H1 (cell line): ENCODE data around the gene SLC25A11. TPM values are rescaled to one million over a fixed set of nuclear protein-coding genes. Genes with fewer than 3 reads are reported as not detected.
A peak's percentile ranks its signal among the peaks of the same experiment; 100 is the strongest.

Source experiments
- CTCF ChIA-PET: fragments of 300-600 bp; sonication (Branson Sonifier 250); formaldehyde crosslinking; loops from one replicate; lab custom pipeline; 2021; ENCODE audit not compliant: partially characterized antibody; lab: Charles Lee
- POLR2A ChIA-PET: fragments of 300-600 bp; sonication (Branson Sonifier 250); formaldehyde crosslinking; loops from one replicate; lab custom pipeline; 2021; ENCODE audit warnings: inconsistent platforms; ENCODE audit not compliant: partially characterized antibody; lab: Charles Lee
- DNase-seq, 2 experiments: peaks; one replicate each; pipeline versions ENCODE4 v3.0.0 to v3.0.0-alpha.2; 2010 to 2022; ENCODE audit warnings: low spot score in 2 of 2, low read depth in 1 of 2, mixed read lengths in 1 of 2
- FAIRE-seq: peaks from 2 replicates; lab custom pipeline; 2011; peaks lifted over from hg19 to GRCh38; lab: Jason Lieb, UNC
- H2AFZ ChIP-seq: 2 replicates; pipeline ENCODE4 v1.8.1; 2012; ENCODE audit warnings: low read length, inconsistent platforms
- H2AK5ac ChIP-seq: 2 replicates; pipeline ENCODE4 v1.6.1; 2013; ENCODE audit warnings: low read depth, low read length
- H2BK120ac ChIP-seq: replicated peaks from 2 replicates; pipeline ENCODE3; 2013; ENCODE audit warnings: low read depth, low read length, inconsistent platforms
- H2BK12ac ChIP-seq: 2 replicates; pipeline ENCODE4 v1.6.1; 2013; ENCODE audit warnings: low read depth, low read length
- H2BK15ac ChIP-seq: 2 replicates; pipeline ENCODE4 v1.6.1; 2013; ENCODE audit warnings: low read length
- H2BK20ac ChIP-seq: 2 replicates; pipeline ENCODE4 v1.6.1; 2013; ENCODE audit warnings: low read length
- H2BK5ac ChIP-seq: 2 replicates; pipeline ENCODE4 v1.6.1; 2013; ENCODE audit warnings: low read depth, low read length
- H3K14ac ChIP-seq: 2 replicates; pipeline ENCODE4 v1.6.1; 2013; ENCODE audit warnings: inconsistent platforms; ENCODE audit not compliant: insufficient read length
- H3K18ac ChIP-seq: 2 replicates; pipeline ENCODE4 v1.6.1; 2013; ENCODE audit warnings: low read length; ENCODE audit errors: extremely low read depth
- H3K23ac ChIP-seq: 2 replicates; pipeline ENCODE4 v1.6.1; 2013; ENCODE audit warnings: inconsistent platforms; ENCODE audit not compliant: insufficient read length
- H3K23me2 ChIP-seq: 2 replicates; pipeline ENCODE4 v1.6.1; 2013; ENCODE audit warnings: low read depth, low read length
- H3K27ac ChIP-seq: 2 replicates; pipeline ENCODE4 v1.6.1; 2011; ENCODE audit warnings: low read depth, low read length, inconsistent platforms
- H3K27me3 ChIP-seq, 4 experiments: replicated peaks in 1 of 4; 1 replicate in 1 of 4; 2 replicates in 3 of 4; pipeline versions ENCODE4 v1.6.1 to v1.8.1; 2011 to 2013; ENCODE audit warnings: low read length in 3 of 4, mild to moderate bottlenecking in 3 of 4, inconsistent platforms in 2 of 4, mixed read lengths in 2 of 4, moderate library complexity in 1 of 4; ENCODE audit not compliant: control insufficient read depth in 3 of 4, insufficient read depth in 3 of 4; ENCODE audit errors: extremely low read depth in 1 of 4
- H3K36me3 ChIP-seq, 4 experiments: 2 replicates each; pipeline versions ENCODE4 v1.6.1 to v1.8.1; 2011 to 2013; ENCODE audit warnings: mild to moderate bottlenecking in 4 of 4, low read length in 3 of 4, moderate library complexity in 2 of 4, control low read depth in 1 of 4, inconsistent platforms in 1 of 4; ENCODE audit not compliant: insufficient read depth in 4 of 4, control insufficient read depth in 2 of 4
- H3K4ac ChIP-seq: replicated peaks from 2 replicates; pipeline ENCODE3; 2013; ENCODE audit warnings: low read length, low read depth, mixed read lengths, inconsistent platforms; ENCODE audit not compliant: insufficient read length
- H3K4me1 ChIP-seq, 4 experiments: replicated peaks in 1 of 4; 1 replicate in 1 of 4; 2 replicates in 3 of 4; pipeline versions ENCODE4 v1.6.1 to v1.8.1; 2011 to 2013; ENCODE audit warnings: low read length in 3 of 4, inconsistent platforms in 2 of 4, mixed read lengths in 1 of 4; ENCODE audit not compliant: insufficient read depth in 4 of 4, control insufficient read depth in 3 of 4
- H3K4me2 ChIP-seq, 2 experiments: 2 replicates each; pipeline versions ENCODE4 v1.6.1 to v1.8.1; 2011 to 2013; ENCODE audit warnings: low read depth in 2 of 2, low read length in 2 of 2, control low read depth in 1 of 2, inconsistent platforms in 1 of 2, mild to moderate bottlenecking in 1 of 2; ENCODE audit not compliant: insufficient read depth in 1 of 2
- H3K4me3 ChIP-seq, 4 experiments: fragments of 200-600, 300-600 bp in 1 of 4; sonication (generic), shearing (Covaris generic), sonication (Bioruptor Twin) in 1 of 4; 2 replicates each; pipeline versions ENCODE4 v1.5.1 to v1.8.1; 2011 to 2016; ENCODE audit warnings: low read length in 4 of 4, low read depth in 3 of 4, control low read depth in 2 of 4, inconsistent platforms in 2 of 4, mild to moderate bottlenecking in 2 of 4, mixed read lengths in 1 of 4, moderate library complexity in 1 of 4; ENCODE audit not compliant: insufficient read depth in 2 of 4; ENCODE audit errors: extremely low read depth in 1 of 4
- H3K56ac ChIP-seq: replicated peaks from 2 replicates; pipeline ENCODE3; 2013; ENCODE audit warnings: low read depth, mild to moderate bottlenecking, mixed read lengths, low read length, inconsistent platforms; ENCODE audit not compliant: insufficient read length
- H3K79me1 ChIP-seq: 2 replicates; pipeline ENCODE4 v1.6.1; 2013; ENCODE audit warnings: low read depth, low read length, control low read depth
- H3K79me2 ChIP-seq, 2 experiments: 2 replicates each; pipeline versions ENCODE4 v1.6.1 to v1.8.1; 2012 to 2013; ENCODE audit warnings: low read length in 2 of 2, mild to moderate bottlenecking in 2 of 2, inconsistent platforms in 1 of 2; ENCODE audit not compliant: insufficient read depth in 2 of 2, control insufficient read depth in 1 of 2
- H3K9ac ChIP-seq, 4 experiments: replicated peaks in 1 of 4; 1 replicate in 1 of 4; 2 replicates in 3 of 4; pipeline versions ENCODE4 v1.6.1 to v1.8.1; 2011 to 2013; ENCODE audit warnings: low read depth in 3 of 4, low read length in 3 of 4, control low read depth in 2 of 4, mild to moderate bottlenecking in 2 of 4, moderate library complexity in 2 of 4, inconsistent platforms in 1 of 4; ENCODE audit errors: extremely low read depth in 1 of 4
- H3K9me3 ChIP-seq, 2 experiments: 2 replicates each; pipeline versions ENCODE4 v1.6.1 to v1.8.1; 2012 to 2013; ENCODE audit warnings: mild to moderate bottlenecking in 2 of 2, moderate library complexity in 2 of 2, control low read depth in 1 of 2, inconsistent platforms in 1 of 2, low read depth in 1 of 2, low read length in 1 of 2, mixed read lengths in 1 of 2; ENCODE audit not compliant: insufficient read depth in 2 of 2
- H4K20me1 ChIP-seq, 2 experiments: replicated peaks in 1 of 2; 2 replicates each; pipeline versions ENCODE3 to v1.8.1; 2011 to 2013; ENCODE audit warnings: inconsistent platforms in 2 of 2, low read length in 2 of 2, mild to moderate bottlenecking in 1 of 2; ENCODE audit not compliant: insufficient read depth in 2 of 2, control insufficient read depth in 1 of 2
- H4K5ac ChIP-seq: 2 replicates; pipeline ENCODE4 v1.6.1; 2013; ENCODE audit warnings: low read length, low read depth, mixed read lengths, inconsistent platforms; ENCODE audit not compliant: insufficient read length
- H4K8ac ChIP-seq: 2 replicates; pipeline ENCODE4 v1.8.0; 2013; ENCODE audit warnings: mild to moderate bottlenecking, moderate library complexity, low read length, inconsistent platforms; ENCODE audit not compliant: insufficient read depth; ENCODE audit errors: extremely low read depth
- H4K91ac ChIP-seq: replicated peaks from 2 replicates; pipeline ENCODE3; 2013; ENCODE audit warnings: low read length, mixed read lengths, inconsistent platforms; ENCODE audit not compliant: insufficient read length
- CREB1 ChIP-seq: IDR thresholded peaks from 2 replicates; pipeline ENCODE4 v1.6.1; 2012; ENCODE audit warnings: inconsistent platforms
- FOSL1 ChIP-seq: IDR thresholded peaks from 2 replicates; pipeline ENCODE4 v1.6.1; 2011; ENCODE audit warnings: mild to moderate bottlenecking, low read depth, low read length, moderate library complexity; ENCODE audit not compliant: insufficient read depth
- GTF2F1 ChIP-seq: IDR thresholded peaks from 2 replicates; pipeline ENCODE4 v1.6.1; 2012; ENCODE audit warnings: low read depth, low read length, improper control_type of control experiment, borderline replicate concordance
- NANOG ChIP-seq: IDR thresholded peaks from 2 replicates; pipeline ENCODE4 v1.6.1; 2011; ENCODE audit warnings: low read length, low read depth, mild to moderate bottlenecking, inconsistent platforms; ENCODE audit not compliant: insufficient read depth, poor library complexity, severe bottlenecking
- POLR2A ChIP-seq, 2 experiments: IDR thresholded peaks; 1 replicate in 1 of 2; 2 replicates in 1 of 2; pipeline ENCODE4 v1.6.1; 2011; ENCODE audit warnings: low read depth in 2 of 2, low read length in 2 of 2, mild to moderate bottlenecking in 2 of 2; ENCODE audit errors: control extremely low read depth in 1 of 2
- SIN3A ChIP-seq, 2 experiments: IDR thresholded peaks in 1 of 2; conservative IDR thresholded peaks in 1 of 2; 2 replicates each; pipeline ENCODE4 v1.6.1; 2011 to 2012; ENCODE audit warnings: low read length in 2 of 2, improper control_type of control experiment in 1 of 2, low read depth in 1 of 2, mild to moderate bottlenecking in 1 of 2
- SIRT6 ChIP-seq: IDR thresholded peaks from one replicate; pipeline ENCODE4 v1.7.1; 2012; ENCODE audit warnings: low read length, inconsistent platforms
- SP1 ChIP-seq: IDR thresholded peaks from 2 replicates; pipeline ENCODE4 v1.6.1; 2011; ENCODE audit warnings: low read depth, low read length
- TAF1 ChIP-seq: IDR thresholded peaks from 2 replicates; pipeline ENCODE4 v1.6.1; 2011; ENCODE audit warnings: mild to moderate bottlenecking, low read depth, low read length
- ZNF274 ChIP-seq: IDR thresholded peaks from 2 replicates; pipeline ENCODE4 v1.7.0; 2012; ENCODE audit warnings: low read length, borderline replicate concordance; ENCODE audit errors: extremely low read depth
- WGBS, 2 experiments: shearing (Covaris generic) in 1 of 2; methylation state at CpG; one replicate each; pipeline versions ENCODE4 v1.1.6 to v1.1.7; 2013 to 2015; ENCODE audit warnings: low lambda C conversion rate in 2 of 2, mixed read lengths in 2 of 2, inconsistent platforms in 1 of 2, low coverage in 1 of 2, missing lambda C conversion rate in 1 of 2; ENCODE audit not compliant: insufficient replicate concordance in 2 of 2, insufficient coverage in 1 of 2, insufficient read length in 1 of 2; ENCODE audit errors: extremely low coverage in 1 of 2, missing lambda C conversion rate in 1 of 2; 5-methylcytosine and 5-hydroxymethylcytosine counted together
- polyA plus RNA-seq, 7 experiments: library from polyadenylated mRNA; depleted of rRNA in 3 of 7; stranded (reverse) in 5 of 7; unstranded in 2 of 7; fragments of >200 nt in 5 of 7; fragments of 200-250 nt in 2 of 7; gene quantifications; 1 replicate in 5 of 7; 2 replicates in 1 of 7; 4 replicates in 1 of 7; pipeline versions ENCODE4 v1.2.1 to v1.2.3, GENCODE V29; 2011 to 2013; ENCODE audit warnings: missing spikeins in 2 of 7, mixed read lengths in 2 of 7
- total RNA-seq: library from RNA; stranded (reverse); fragmentation: NEBNext Ultra II Directional; extraction: Animal tissue kit (Norgen Biotek cat#: 25700); gene quantifications from 2 replicates; pipeline ENCODE4 v1.2.1, GENCODE V29; 2021
- TF ChIP-seq, protein P1 (sequence below): IDR thresholded peaks from 2 replicates; pipeline ENCODE4 v1.6.1; 2011; ENCODE audit warnings: low read length, improper control_type of control experiment

The SLC25A11 gene
- total and polyA plus RNA-seq, 2 of the 8 experiments (the other 6 are each of a cell fraction or from before 2014, with no cell fraction given), result 55.9 to 97.0 TPM

DNA sequence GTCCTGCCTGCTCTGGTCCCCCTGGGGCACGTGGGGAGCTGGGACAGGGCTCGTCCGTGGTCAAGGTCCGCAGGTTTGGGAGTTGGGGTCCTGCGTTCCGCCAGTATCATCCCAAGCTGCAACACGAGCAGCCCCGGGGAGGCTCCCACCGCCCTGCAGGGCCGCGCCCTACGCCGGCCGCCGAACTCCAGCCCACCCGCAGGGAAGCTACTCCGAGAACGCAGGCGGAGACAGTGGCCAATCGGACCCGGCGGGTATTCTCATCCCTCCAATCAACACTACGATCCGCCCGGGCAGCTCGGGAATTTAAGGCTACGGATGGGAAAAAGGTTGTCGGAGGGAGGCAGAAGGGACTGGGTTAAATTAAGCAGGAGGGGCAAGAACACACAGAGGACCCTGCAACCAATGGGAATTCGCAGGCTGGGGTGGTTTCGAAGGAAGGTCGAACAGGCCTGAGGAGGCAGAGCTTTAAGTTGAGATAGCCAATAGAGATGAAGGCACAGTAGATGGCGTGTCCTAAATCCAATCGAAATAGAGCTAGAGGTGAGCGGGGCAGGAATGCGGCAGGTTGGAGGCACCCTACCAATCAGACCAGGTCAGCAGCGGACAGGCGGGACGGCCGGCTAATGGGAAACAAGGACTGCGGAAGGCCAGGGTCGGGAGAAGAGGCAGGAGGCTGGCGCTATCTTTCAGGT, 27.1 kb upstream of the SLC25A11 start:
- Histone ChIP-seq H4K20me1 (peaks cover under 1 to 4% of the 10 kb centered on the region in 2 experiments), H3K4me3 (peak overlapping the region; percentile 71 to 90 (median 85)), H3K18ac (peak overlapping the region; percentile 97), H3K23ac (no peak overlapping the region), H3K36me3 (peaks cover 0 to 11% (median 0%) of the 10 kb centered on the region in 4 experiments; a peak in 1 of 8 replicates), H3K4me1 (peaks cover 2 to 14% (median 8%) of the 10 kb centered on the region in 4 experiments), H4K8ac (peak overlapping the region; percentile 92; the same call in 1 of the 2 replicates), H3K27me3 (peaks cover 0 to under 1% (median 0%) of the 10 kb centered on the region in 4 experiments; a peak in 2 of 7 replicates), H3K9ac (peak overlapping the region; percentile 61 to 93 (median 88)), H3K14ac (no peak overlapping the region), H3K9me3 (no peaks in the 10 kb centered on the region), H3K4me2 (peak overlapping the region; percentile 92 to 99), H4K5ac (peak overlapping the region; percentile 74), H3K56ac (peak overlapping the region; percentile 83), H2BK5ac (peak overlapping the region; percentile 99), H2BK20ac (no peak overlapping the region), H3K79me2 (peaks cover 0 to 16% of the 10 kb centered on the region in 2 experiments; a peak in 2 of 4 replicates), H4K91ac (peak overlapping the region; percentile 63), H2BK12ac (peak overlapping the region; percentile 84), H2AK5ac (no peak overlapping the region; the same call in 1 of the 2 replicates), H3K4ac (peak overlapping the region; percentile 71), H2BK15ac (no peak overlapping the region), H3K27ac (peak overlapping the region; percentile 96), H3K23me2 (peaks cover 19% of the 10 kb centered on the region; the same call in 1 of the 2 replicates), H3K79me1 (peaks cover 3% of the 10 kb centered on the region; the same call in 1 of the 2 replicates), H2BK120ac (no peak overlapping the region), H2AFZ (no peak overlapping the region)
- POLR2A ChIA-PET, result interaction anchor here (0.6 to 32.4 kb wide), 20 partner anchors 11 to 1532 kb away, joined by 3 to 987 read pairs (median 4); partner anchors contain the start of genes C17orf107, CAMTA2, ENO3 and INCA1
- WGBS, 2 experiments, result 1% methylated on average over 42 of the region's 42 CpGs; no CpG with 5 or more reads in 1 of the 2 experiments
- DNase-seq, result peak; percentile 85 to 99
- CTCF ChIA-PET, result interaction anchor here (0.6 to 7.3 kb wide), 10 partner anchors 10 to 196 kb away, joined by 3 to 41 read pairs (median 6); partner anchors contain the start of genes ENO3, PFN1 and SLC25A11
- FAIRE-seq, result peak; percentile 99
- TF ChIP-seq TAF1 (peak; percentile 21; the same call in 1 of the 2 replicates), GTF2F1 (no peak), SIN3A (conservative IDR thresholded peaks at IDR 0.05 in 1 of 2, IDR thresholded peaks at IDR 0.05 in 1 of 2; ENCODE audit: low read depth in 1 of 2, low read length in 2 of 2) (no peak), FOSL1 (no peak), CREB1 (peak; percentile 66; the same call in 1 of the 2 replicates), ZNF274 (no peak), SP1 (peak; percentile 100), NANOG (no peak), SIRT6 (no peak), POLR2A (IDR thresholded peaks at IDR 0.05; ENCODE audit: control extremely low read depth in 1 of 2, low read depth in 2 of 2, low read length in 2 of 2) (no peak)
- TF ChIP-seq, protein P1, sequence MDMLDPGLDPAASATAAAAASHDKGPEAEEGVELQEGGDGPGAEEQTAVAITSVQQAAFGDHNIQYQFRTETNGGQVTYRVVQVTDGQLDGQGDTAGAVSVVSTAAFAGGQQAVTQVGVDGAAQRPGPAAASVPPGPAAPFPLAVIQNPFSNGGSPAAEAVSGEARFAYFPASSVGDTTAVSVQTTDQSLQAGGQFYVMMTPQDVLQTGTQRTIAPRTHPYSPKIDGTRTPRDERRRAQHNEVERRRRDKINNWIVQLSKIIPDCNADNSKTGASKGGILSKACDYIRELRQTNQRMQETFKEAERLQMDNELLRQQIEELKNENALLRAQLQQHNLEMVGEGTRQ, result no peak
